NT2/D1 (cell line): ENCODE measurements around the gene MMS22L.

Experiments used
- DNase-seq: peaks from one replicate; pipeline ENCODE4 v3.0.0-alpha.2; 2011; ENCODE audit warnings: low read depth, low spot score
- H3K27me3 ChIP-seq: 2 replicates; pipeline ENCODE4 v1.6.0; 2011; ENCODE audit warnings: mild to moderate bottlenecking; ENCODE audit not compliant: insufficient read length, insufficient read depth
- H3K36me3 ChIP-seq: 2 replicates; pipeline ENCODE4 v1.6.1; 2011; ENCODE audit warnings: mild to moderate bottlenecking, low read length, mixed read lengths; ENCODE audit not compliant: insufficient read depth, insufficient read length
- H3K4me1 ChIP-seq: 2 replicates; pipeline ENCODE4 v1.5.1; 2011; ENCODE audit not compliant: insufficient read depth, insufficient read length
- H3K4me3 ChIP-seq: 2 replicates; pipeline ENCODE4 v1.5.1; 2011; ENCODE audit warnings: low read depth; ENCODE audit not compliant: insufficient read length
- H3K9ac ChIP-seq: 2 replicates; pipeline ENCODE4 v1.6.0; 2011; ENCODE audit warnings: low read depth; ENCODE audit not compliant: insufficient read length
- H3K9me3 ChIP-seq: 2 replicates; pipeline ENCODE4 v1.5.1; 2011; ENCODE audit warnings: mild to moderate bottlenecking, low read length; ENCODE audit not compliant: insufficient read depth
- SUZ12 ChIP-seq: IDR thresholded peaks from 2 replicates; pipeline ENCODE4 v1.6.1; 2011; ENCODE audit not compliant: insufficient read length, insufficient read depth; ENCODE audit errors: extremely low read depth
- YY1 ChIP-seq: IDR thresholded peaks from 2 replicates; pipeline ENCODE4 v1.6.1; 2011; ENCODE audit not compliant: insufficient read length, insufficient read depth
- ZNF274 ChIP-seq: IDR thresholded peaks from 2 replicates; pipeline ENCODE4 v1.6.1; 2011; ENCODE audit warnings: mild to moderate bottlenecking, low read depth, low read length

Gene MMS22L

DNA sequence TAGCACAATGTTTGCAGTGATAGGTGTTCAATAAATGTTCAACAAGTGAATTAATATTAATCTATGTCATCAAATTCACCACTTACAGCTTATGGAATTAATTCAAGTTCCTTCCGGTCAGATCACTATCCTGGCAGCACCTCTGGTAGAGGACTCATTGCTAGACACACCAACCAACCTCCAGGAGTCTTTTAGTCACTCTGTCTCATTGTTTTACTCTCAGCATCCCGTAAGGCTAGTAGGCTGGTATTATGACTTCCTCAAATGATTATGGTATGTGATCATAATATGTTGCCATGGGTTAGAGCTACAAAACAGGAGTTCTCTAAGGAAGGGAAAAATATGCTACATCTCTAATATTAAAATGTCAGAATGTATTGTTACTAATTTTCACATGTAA lies 21.7 kb upstream of the MMS22L start:
- no peaks in the 10 kb centered on the region for H3K4me1 ChIP-seq
- no peaks in the 10 kb centered on the region for H3K36me3 ChIP-seq
- H3K9me3 ChIP-seq = no peaks in the 10 kb centered on the region
- DNase-seq = no peak
- H3K27me3 ChIP-seq = no peaks in the 10 kb centered on the region
- TF ChIP-seq YY1 = no peak
- TF ChIP-seq ZNF274 = no peak
- TF ChIP-seq SUZ12 = no peak
- no peak overlapping the region for H3K9ac ChIP-seq
- H3K4me3 ChIP-seq = no peak overlapping the region

DNA sequence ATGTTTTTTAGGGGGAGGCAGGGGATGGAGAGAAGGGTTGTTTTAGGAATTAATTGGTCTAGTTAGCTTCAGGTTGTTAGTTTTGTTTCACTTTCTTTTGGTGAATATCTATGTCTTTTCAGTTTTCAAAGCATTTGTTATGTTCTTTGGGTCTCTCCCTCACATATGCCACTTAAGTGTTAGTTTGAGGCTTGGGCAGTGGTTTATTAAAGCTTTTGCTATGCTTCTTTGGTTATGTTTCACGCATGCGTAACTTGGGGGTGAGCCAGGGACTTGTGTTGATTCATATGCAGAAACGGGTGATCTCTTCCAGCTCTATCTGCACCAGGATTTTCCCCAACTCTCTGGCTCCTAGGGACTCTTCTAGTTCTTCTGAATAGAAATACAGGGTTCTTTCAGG lies 11.4 kb upstream of the MMS22L start:
- H3K27me3 ChIP-seq = no peaks in the 10 kb centered on the region
- H3K9me3 ChIP-seq = peaks cover 7% of the 10 kb centered on the region; the same call in 1 of the 2 replicates
- H3K4me3 ChIP-seq = no peak overlapping the region
- no peak overlapping the region for H3K9ac ChIP-seq
- H3K36me3 ChIP-seq = no peaks in the 10 kb centered on the region
- no peak for TF ChIP-seq ZNF274
- no peak for TF ChIP-seq SUZ12
- TF ChIP-seq YY1 = no peak
- DNase-seq = no peak
- no peaks in the 10 kb centered on the region for H3K4me1 ChIP-seq

DNA sequence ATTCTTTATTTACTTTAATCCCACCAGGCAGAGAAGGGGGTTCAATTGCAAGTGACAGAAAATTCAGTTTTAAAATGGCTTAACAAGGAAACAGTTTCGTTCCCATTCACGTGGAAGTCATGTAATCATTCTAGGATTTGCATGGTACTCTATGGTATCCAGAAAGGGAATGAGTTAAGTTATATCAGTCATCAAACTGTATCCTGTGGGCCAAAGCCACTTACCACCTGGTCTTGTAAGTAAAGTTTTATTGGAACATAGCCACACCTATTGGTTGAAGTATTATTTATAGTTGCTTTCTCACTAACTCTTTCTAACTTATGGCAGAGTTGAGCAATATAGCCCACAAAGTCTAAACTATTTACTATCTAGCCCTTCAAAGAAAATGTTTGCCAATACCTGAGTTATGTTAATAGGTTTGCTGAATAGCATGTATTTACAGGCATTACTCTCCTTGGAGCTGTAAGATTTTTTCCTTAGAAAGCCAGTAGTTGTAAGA lies 10.2 kb upstream of the MMS22L start:
- TF ChIP-seq SUZ12 (no peak), YY1 (no peak), ZNF274 (no peak)
- Histone ChIP-seq H3K27me3 (no peaks in the 10 kb centered on the region), H3K4me3 (no peak overlapping the region), H3K4me1 (no peaks in the 10 kb centered on the region), H3K9me3 (peaks cover 14% of the 10 kb centered on the region; the same call in 1 of the 2 replicates), H3K36me3 (no peaks in the 10 kb centered on the region), H3K9ac (no peak overlapping the region)
- no peak for DNase-seq

DNA sequence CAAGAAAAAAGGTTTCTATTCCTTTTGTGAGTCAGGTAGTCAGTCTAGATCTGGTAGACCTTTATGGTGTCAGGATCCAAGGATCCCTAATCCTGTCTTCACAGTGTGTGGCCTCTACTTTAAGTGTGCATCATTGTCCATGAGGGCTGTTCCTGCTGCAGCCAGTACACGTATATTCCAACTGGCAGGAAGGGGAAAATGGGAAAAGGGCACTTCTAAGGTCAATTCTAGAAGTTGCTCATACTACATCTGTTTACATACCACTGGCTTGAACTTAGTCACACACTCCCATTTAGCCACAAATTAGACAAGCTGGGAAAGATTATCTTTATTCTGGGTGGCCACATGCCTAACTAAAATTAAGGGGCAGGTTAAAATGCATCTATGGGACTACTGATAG lies 9.7 kb upstream of the MMS22L start:
- Histone ChIP-seq H3K9ac (no peak overlapping the region), H3K27me3 (no peaks in the 10 kb centered on the region), H3K36me3 (no peaks in the 10 kb centered on the region), H3K4me1 (no peaks in the 10 kb centered on the region), H3K4me3 (no peak overlapping the region), H3K9me3 (peaks cover 14% of the 10 kb centered on the region; the same call in 1 of the 2 replicates)
- DNase-seq = no peak
- TF ChIP-seq ZNF274 (no peak), YY1 (no peak), SUZ12 (no peak)

DNA sequence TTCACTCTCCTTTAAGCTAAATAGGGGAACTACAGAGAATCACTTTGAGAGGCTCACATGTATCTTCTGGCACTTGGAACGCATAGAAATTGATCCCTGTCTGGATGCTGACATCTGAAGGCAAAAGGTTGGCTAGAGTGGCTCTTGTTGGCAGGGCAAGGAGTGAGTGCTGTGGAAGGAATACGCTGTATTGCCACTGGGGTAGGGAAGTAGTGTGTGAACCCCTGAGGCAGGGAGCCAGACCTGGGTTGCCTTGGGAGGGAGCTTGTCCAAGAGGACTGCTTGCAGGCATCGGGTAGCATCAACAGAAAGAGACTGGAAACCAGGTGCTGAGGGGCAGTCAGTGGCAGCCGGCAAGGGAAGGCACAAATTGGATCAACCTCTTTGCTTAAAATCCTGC lies 8.9 kb upstream of the MMS22L start:
- TF ChIP-seq SUZ12 (no peak), YY1 (no peak), ZNF274 (no peak)
- Histone ChIP-seq H3K27me3 (no peaks in the 10 kb centered on the region), H3K4me3 (no peak overlapping the region), H3K4me1 (no peaks in the 10 kb centered on the region), H3K9ac (no peak overlapping the region), H3K9me3 (peaks cover 14% of the 10 kb centered on the region; the same call in 1 of the 2 replicates), H3K36me3 (no peaks in the 10 kb centered on the region)
- DNase-seq = no peak

DNA sequence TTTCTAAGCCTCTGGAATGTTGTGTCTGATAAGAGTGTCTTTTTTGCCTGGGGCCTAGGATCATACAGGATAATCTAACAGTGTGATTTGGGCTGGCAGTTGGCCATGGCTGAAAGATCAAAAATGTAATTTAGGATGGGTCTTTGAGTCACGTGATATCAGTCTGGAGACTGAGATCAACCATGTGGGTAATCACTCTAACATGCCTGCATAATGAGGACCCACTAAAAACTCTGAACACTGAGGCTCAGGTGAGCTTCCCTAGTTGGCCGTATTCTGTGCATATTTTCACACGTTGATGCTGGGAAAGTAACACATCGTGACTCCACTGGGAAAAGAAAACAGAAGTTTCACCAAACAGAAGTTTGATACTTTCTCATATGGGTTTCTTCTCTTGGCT lies 6.3 kb upstream of the MMS22L start:
- no peak for DNase-seq

DNA sequence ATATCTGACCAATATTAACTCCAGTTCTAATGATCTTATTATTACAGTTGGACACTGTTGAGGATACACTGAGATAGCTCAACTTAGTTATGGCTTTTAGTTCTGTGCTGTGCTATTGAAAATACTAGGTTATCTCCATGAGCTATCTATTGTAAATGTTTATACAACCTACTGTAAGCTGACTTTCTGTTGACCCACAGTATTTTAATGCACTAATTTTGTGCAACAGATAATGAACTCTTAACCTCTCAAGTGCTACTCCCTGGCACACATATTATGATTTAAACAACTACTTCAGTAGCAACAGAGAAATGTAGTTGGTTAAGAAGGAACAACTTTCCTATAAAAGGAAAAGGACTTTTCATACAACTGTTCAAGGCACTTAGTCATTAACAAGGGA lies 5.2 kb upstream of the MMS22L start:
- Histone ChIP-seq H3K4me1 (no peaks in the 10 kb centered on the region), H3K27me3 (no peaks in the 10 kb centered on the region), H3K9ac (no peak overlapping the region), H3K9me3 (peaks cover 14% of the 10 kb centered on the region; the same call in 1 of the 2 replicates), H3K36me3 (no peaks in the 10 kb centered on the region), H3K4me3 (no peak overlapping the region)
- no peak for DNase-seq
- TF ChIP-seq SUZ12 = no peak
- TF ChIP-seq YY1 = no peak
- no peak for TF ChIP-seq ZNF274

More for the DNA sequence above, 6.3 kb upstream of the MMS22L start:
- Histone ChIP-seq H3K9ac (no peak overlapping the region), H3K36me3 (no peaks in the 10 kb centered on the region), H3K9me3 (peaks cover 14% of the 10 kb centered on the region; the same call in 1 of the 2 replicates), H3K4me3 (no peak overlapping the region), H3K4me1 (no peaks in the 10 kb centered on the region), H3K27me3 (no peaks in the 10 kb centered on the region)
- no peak for TF ChIP-seq SUZ12
- no peak for TF ChIP-seq ZNF274
- no peak for TF ChIP-seq YY1
